ENCODE data around the gene ZKSCAN7. TPM values are rescaled to one million over a fixed set of nuclear protein-coding genes. Genes with fewer than 3 reads are reported as not detected.
A peak's percentile ranks its signal among the peaks of the same experiment; 100 is the strongest.

ZKSCAN7 gene
- total RNA-seq, 3 donors from 2014 or later, result 5.2 to 11.0 (median 6.7) TPM

- no peak for TF ChIP-seq POLR2A (IDR thresholded peaks at IDR 0.05)
- TF ChIP-seq CTCF (IDR thresholded peaks at IDR 0.05), result no peak
- TF ChIP-seq POLR2AphosphoS5 (IDR thresholded peaks at IDR 0.05), result no peak
- peak overlapping the region; percentile 66 to 88 (median 78) for H3K4me3 ChIP-seq
- peaks cover 0 to 10% of the 10 kb centered on the region in 2 donors for H3K4me1 ChIP-seq
- DNase-seq (ENCODE audit: low spot score in 2 of 2), result no peak
- H3K27ac ChIP-seq, result no peak overlapping the region
- intact Hi-C loops (cut with DNase I; ENCODE audit: low total_unique reads), result no loop called here
- H3K36me3 ChIP-seq, result no peaks in the 10 kb centered on the region
- H3K27me3 ChIP-seq, result peaks cover 0 to 16% of the 10 kb centered on the region in 2 donors
- H3K9me3 ChIP-seq, result no peaks in the 10 kb centered on the region
These were observed 730 bp downstream of the ZKSCAN7 start for GRCh38 chr3:44555723-44556122.

GRCh38 chr3:44557074-44557473 lies 2.1 kb downstream of the ZKSCAN7 start:
- TF ChIP-seq CTCF (IDR thresholded peaks at IDR 0.05) (no peak), POLR2AphosphoS5 (IDR thresholded peaks at IDR 0.05) (no peak), POLR2A (IDR thresholded peaks at IDR 0.05) (no peak)

GRCh38 chr3:44561076-44561475 lies 6.1 kb downstream of the ZKSCAN7 start:
- Histone ChIP-seq H3K27me3 (no peaks in the 10 kb centered on the region), H3K4me1 (peaks cover 0 to 5% of the 10 kb centered on the region in 2 donors), H3K36me3 (no peaks in the 10 kb centered on the region), H3K9me3 (peaks cover 6 to 7% of the 10 kb centered on the region in 2 donors), H3K4me3 (no peak overlapping the region), H3K27ac (no peak overlapping the region)
- TF ChIP-seq POLR2AphosphoS5 (IDR thresholded peaks at IDR 0.05) (no peak), POLR2A (IDR thresholded peaks at IDR 0.05) (no peak), CTCF (IDR thresholded peaks at IDR 0.05) (no peak)
- DNase-seq (ENCODE audit: low spot score in 2 of 2), result no peak
- intact Hi-C loops (cut with DNase I; ENCODE audit: low total_unique reads), result no loop called here

More at GRCh38 chr3:44557074-44557473, 2.1 kb downstream of the ZKSCAN7 start:
- peaks cover 0 to 10% of the 10 kb centered on the region in 2 donors for H3K4me1 ChIP-seq
- intact Hi-C loops (cut with DNase I; ENCODE audit: low total_unique reads), result no loop called here
- peaks cover 5% of the 10 kb centered on the region in 2 donors for H3K9me3 ChIP-seq
- no peak overlapping the region for H3K4me3 ChIP-seq
- no peak overlapping the region for H3K27ac ChIP-seq
- H3K27me3 ChIP-seq, result peaks cover 0 to 2% of the 10 kb centered on the region in 2 donors
- DNase-seq (ENCODE audit: low spot score in 2 of 2), result no peak
- no peaks in the 10 kb centered on the region for H3K36me3 ChIP-seq

GRCh38 chr3:44562147-44562546 lies 7.2 kb downstream of the ZKSCAN7 start:
- no peaks in the 10 kb centered on the region for H3K4me1 ChIP-seq
- H3K27me3 ChIP-seq, result no peaks in the 10 kb centered on the region
- H3K36me3 ChIP-seq, result no peaks in the 10 kb centered on the region
- DNase-seq (ENCODE audit: low spot score in 2 of 2), result no peak
- intact Hi-C loops (cut with DNase I; ENCODE audit: low total_unique reads), result no loop called here
- no peak overlapping the region for H3K4me3 ChIP-seq
- TF ChIP-seq POLR2AphosphoS5 (IDR thresholded peaks at IDR 0.05), result no peak
- TF ChIP-seq POLR2A (IDR thresholded peaks at IDR 0.05), result no peak
- no peak for TF ChIP-seq CTCF (IDR thresholded peaks at IDR 0.05)
- no peak overlapping the region for H3K27ac ChIP-seq
- peaks cover 6 to 7% of the 10 kb centered on the region in 2 donors for H3K9me3 ChIP-seq

- Histone ChIP-seq H3K36me3 (peaks cover 9% of the 10 kb centered on the region), H3K4me3 (no peak overlapping the region), H3K9me3 (peaks cover 35 to 40% of the 10 kb centered on the region in 2 donors), H3K27me3 (no peaks in the 10 kb centered on the region), H3K4me1 (no peaks in the 10 kb centered on the region), H3K27ac (no peak overlapping the region)
- DNase-seq (ENCODE audit: low spot score in 2 of 2), result no peak
- no peak for TF ChIP-seq POLR2A (IDR thresholded peaks at IDR 0.05)
- no peak for TF ChIP-seq CTCF (IDR thresholded peaks at IDR 0.05)
- no peak for TF ChIP-seq POLR2AphosphoS5 (IDR thresholded peaks at IDR 0.05)
- intact Hi-C loops (cut with DNase I; ENCODE audit: low total_unique reads), result no loop called here
These were observed 13.6 kb downstream of the ZKSCAN7 start for GRCh38 chr3:44568561-44568960.

Measured in breast epithelium (tissue), 4 donors.